ENCODE data around the gene ARHGAP8.
"Not testable (repeated sequence)": the region's sequence is repeated elsewhere in the genome, so short reads cannot be mapped to it uniquely, and the experiment has no call there.

The ARHGAP8 gene

DNA sequence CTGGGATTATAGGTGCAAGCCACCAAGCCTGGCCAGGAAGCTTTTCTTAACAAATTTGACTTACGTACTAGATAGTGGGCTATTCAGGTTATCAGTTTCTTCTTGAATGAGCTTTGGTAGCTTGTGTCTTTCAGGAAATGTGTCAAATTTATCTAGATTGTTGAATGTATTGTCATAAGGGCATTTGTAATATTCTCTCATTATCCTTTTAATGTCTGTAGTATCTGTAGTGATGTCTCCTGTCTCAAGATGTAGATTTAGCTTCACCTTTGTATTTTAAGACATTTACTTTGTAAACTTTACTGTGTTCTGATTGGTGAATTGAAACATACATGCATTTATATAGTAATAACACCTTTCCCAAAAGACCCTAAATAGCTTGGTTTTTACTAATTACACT lies 20.7 kb downstream of the ARHGAP8 start:
- DNase-seq (ENCODE audit: low read depth), result no peak

DNA sequence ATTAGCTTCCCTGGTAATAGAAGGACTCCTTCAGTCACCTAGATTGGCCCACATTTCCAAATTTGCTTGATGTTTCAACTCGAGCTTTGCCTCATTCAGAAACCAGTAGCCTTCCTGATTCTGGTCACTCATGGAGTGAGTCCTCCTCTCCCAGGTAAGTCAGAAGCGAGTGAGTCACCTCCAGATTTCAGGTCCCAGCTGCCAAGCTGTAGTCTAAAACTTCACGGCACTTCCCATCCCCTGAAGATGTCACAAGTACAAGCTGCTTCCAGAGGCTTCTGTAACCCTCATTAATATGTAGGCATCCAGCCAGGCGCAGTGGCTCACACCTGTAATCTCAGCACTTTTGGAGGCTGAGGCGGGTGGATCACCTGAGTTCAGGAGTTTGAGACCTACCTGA lies 23.5 kb downstream of the ARHGAP8 start:
- DNase-seq (ENCODE audit: low read depth), result no peak

DNA sequence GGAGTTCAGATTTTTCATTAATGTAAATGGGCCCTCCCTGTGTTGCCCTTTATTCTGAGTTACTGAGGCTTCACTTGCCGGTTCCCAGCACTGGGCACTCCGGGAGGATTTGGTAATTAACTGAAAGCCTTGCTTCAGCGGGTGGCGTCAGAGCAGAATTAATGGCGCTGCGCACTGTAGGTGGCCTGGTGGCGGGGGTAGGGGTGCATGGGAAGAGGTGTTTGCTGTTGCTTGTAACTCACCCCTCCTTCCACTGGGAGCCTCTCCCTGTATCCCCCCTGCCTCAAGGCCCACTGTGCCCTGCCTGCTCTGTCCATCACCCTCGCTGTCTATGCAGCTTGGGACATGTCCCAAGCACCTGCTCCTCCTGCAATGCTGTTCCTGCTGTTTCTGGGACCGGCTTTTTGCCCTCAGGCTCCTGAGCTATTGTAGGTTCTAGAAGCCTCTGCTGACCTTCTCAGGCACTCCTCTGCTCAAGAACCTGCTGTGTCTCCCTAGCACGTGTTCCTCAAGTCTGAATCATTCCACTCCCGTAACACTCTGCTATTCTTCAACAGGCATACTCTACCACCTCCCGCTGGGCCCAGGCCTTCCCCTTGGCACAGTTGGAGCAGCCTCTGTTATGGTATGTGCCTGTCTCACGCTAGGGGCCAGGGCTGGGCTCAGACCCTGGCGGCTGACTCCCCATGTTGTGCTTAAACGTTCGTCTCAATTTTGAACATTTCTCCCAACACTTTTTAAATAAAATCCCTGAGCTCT lies 24.4 kb downstream of the ARHGAP8 start:
- no peak for DNase-seq (ENCODE audit: low read depth)

DNA sequence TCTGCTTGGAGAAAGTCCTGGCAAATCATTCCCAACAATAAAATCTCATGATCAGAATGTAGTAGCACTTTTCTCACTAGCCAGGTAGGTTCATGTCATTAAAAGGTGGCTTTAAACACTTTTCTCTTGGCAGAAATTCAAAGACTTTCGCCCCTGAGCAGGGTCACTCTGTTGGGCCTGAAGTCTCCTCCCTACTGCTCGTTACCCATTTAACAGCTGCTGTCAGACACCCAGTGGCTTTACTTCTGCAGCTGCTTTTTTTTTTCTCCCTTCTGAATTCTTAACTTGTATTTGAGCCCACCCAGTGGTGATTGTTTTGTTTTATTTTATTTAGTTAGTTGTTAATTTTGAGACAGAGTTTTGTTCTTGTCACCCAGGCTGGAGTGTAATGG lies 25.0 kb downstream of the ARHGAP8 start:
- DNase-seq (ENCODE audit: low read depth), result no peak

DNA sequence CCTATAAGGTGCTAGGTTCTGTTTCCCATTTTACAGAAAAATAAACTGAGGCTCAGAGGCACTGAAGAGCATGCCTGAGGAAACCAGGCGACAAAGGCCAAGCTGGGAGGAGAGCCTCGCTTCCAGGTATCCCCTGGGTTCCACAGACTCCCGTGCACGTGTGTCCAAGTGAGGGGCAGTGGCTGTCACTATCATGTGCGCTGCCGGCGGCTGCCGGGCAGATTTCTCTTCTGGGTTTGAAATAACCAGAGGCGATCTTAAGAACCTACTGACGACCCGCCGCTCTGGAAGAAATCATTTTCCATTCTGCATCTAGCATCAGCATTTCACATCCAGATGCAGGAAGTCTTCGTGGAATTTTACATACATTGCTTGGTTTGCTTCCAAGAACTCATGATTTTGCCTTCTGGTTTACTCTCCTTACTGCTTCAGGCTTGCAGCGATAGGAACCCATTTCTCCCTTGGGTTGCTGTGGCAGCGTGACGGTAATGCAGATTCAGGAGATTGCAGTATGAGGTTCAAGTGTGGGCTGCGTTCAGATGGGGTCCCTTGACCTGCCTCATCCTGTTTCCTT lies 28.6 kb downstream of the ARHGAP8 start:
- DNase-seq (ENCODE audit: low read depth), result no peak

DNA sequence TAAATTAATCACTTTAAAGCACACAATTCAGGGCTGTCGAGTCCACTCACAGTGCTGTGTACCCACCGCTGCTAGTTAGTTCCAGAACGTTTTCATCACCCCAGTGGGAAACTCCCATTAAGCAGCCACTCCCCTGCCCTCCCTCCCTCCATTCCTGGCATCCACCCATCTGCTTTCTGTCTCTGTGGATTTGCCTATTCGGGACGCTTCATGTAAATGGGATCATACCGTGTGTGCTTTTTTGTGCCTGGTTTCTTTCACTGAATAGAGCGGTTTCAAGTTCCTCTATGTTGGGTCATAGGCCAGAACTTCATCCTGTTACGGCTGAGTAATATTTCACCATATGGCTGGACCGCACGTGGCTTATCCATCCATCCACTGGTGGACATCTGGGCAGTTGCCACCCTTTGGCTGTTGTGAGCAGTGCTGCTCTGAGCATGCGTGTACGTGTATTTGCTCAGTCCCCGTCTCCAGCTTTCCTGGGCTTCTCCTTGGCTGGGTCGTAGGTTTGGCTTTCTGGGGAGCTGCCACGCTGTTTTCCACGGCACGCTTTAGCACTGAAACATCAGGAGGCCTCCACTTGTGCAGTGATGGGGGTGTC lies 30.1 kb downstream of the ARHGAP8 start:
- DNase-seq (ENCODE audit: low read depth), result no peak

DNA sequence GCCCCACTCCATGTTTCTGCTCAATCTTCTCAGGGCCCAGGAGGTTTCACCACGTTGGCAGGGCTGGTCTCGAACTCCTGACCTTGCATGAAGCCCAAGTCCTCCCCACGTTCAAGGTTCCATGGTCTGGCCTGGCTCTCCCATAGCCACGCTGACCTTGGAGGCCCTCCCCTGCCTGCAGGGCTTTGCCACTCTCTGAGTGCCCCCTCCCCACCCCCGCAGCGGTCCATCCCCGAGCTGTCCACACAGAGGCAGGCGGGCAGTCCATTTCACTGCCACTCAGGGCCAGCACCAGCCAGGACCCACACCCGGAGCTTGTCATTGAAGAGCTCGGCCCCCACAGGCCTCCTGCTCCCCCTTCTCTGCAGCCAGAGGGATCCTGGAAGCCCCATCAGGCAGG lies 30.7 kb downstream of the ARHGAP8 start:
- DNase-seq (ENCODE audit: low read depth), result no peak

DNA sequence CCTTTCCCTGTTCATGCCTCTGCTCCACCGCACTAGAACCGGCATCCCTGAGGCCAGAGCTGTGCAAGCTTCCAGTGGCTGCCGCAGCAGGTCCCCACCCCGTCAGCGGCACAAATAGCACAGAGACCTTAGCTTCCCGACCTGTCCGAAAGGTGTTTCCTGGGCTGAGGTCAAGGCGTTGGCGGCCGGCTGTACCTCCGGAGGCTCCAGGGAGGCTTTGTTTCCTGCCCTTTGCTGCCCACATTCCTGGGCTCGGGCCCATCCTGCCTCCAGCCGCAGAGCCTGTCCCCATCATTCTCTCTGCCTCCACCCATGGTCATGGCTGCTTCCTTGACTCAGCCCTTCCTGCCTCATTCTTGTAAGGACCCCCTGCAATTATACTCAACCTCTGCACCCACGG lies 31.2 kb downstream of the ARHGAP8 start:
- DNase-seq (ENCODE audit: low read depth), result no peak

DNA sequence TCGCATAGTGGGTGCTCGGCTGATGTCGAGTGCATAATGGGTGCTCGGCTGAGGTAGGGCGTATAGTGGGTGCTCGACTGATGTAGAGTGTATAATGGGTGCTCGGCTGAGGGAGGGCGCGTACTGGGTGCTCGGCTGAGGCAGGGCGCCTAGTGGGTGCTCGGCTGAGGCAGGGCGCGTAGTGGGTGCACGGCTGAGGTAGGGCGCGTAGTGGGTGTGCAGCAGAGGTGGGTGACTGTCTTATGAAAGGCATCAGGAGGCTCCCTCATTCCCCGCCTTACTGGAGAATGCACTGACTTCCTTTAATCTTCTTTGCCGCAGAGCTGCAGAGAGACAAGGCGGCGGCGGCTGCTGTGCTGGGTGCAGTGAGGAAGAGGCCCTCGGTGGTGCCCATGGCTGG lies 33.8 kb downstream of the ARHGAP8 start:
- DNase-seq (ENCODE audit: low read depth), result no peak

DNA sequence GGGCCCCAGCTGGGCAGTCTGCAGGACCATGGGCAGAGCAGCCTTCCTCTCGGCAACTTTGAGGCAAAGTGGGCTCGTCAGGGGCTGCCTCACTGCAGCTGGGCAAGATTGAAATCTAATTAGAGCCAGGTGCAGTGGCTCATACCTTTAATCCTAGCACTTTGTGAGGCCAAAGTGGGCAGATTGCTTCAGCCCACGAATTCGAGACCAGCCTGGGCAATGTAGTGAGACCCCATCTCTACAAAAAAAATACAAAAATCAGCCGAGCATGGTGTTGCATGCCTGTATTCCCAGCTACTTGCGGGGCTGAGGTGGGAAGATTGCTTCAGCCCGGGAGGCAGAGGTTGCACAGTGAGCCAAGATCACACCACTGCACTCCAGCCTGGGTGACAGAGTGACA lies 34.2 kb downstream of the ARHGAP8 start:
- DNase-seq (ENCODE audit: low read depth), result no peak

DNA sequence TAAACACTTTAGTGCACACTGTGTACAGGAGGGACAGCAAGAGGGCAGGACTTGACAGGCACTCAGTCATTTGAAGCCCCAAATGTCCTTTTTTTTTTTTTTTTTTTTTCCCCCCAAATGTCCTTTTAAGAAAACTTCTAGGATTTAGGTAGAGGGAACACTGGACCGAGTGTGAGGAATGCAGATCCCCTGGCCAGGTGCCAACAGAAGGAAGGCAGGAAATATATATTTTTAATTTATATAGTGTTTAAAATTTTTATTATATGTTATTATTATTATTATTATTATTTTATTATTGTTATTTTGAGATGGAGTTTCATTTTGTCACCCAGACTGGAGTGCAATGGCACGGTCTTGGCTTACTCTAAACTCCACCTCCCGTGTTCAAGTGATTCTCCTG lies 35.5 kb downstream of the ARHGAP8 start:
- no peak for DNase-seq (ENCODE audit: low read depth)

DNA sequence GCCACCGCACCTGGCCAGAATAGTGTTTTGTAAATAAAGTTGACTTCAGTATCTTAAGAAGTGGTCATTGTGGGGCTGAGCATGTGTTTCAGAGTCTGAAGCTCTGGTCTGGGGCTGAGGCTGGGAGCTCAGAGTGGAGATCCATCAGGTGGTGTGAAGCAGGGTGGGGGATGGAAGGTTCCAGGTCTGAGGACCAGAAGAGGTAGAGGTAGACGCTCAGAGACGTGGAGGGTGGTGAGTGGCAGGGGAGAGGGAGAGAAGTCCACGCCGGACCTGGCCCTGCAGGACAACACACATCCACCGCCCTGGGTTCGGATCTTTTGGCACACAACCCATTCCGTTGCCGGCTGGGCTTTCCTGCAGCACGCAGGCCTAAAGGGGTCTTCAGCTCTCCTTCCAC lies 40.7 kb downstream of the ARHGAP8 start:
- DNase-seq (ENCODE audit: low read depth), result no peak

DNA sequence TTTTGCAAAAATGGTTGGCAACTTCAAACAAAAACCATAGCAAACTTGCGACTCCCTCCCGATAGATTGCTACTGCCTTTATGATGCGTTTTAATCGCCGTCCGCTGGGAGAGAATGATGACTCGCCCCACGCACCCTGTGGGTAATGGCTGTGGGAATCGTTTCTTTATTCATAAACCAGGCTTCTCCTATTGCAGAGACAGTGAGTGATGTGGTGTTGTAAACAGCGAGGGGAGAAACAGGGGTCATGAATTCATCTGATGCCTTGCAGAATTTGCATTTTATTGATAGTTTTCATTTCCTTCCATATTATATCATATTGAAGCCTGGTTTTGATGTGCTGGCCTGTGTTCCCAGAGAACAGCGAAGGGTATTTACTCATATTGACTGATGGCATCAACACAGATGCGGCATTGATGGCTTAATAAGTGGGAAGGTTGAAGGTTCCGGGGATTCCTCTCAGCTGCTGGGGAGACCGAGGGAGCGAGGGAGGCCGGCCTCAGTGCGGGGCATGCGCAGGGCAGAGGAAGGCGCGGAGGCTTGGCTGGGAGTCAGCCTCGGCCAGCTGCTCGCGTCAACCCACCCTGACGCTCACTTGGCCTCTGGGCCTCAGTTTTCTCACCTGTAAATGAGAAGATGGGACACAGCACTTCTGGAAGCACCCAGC lies 41.3 kb downstream of the ARHGAP8 start:
- DNase-seq (ENCODE audit: low read depth), result no peak

DNA sequence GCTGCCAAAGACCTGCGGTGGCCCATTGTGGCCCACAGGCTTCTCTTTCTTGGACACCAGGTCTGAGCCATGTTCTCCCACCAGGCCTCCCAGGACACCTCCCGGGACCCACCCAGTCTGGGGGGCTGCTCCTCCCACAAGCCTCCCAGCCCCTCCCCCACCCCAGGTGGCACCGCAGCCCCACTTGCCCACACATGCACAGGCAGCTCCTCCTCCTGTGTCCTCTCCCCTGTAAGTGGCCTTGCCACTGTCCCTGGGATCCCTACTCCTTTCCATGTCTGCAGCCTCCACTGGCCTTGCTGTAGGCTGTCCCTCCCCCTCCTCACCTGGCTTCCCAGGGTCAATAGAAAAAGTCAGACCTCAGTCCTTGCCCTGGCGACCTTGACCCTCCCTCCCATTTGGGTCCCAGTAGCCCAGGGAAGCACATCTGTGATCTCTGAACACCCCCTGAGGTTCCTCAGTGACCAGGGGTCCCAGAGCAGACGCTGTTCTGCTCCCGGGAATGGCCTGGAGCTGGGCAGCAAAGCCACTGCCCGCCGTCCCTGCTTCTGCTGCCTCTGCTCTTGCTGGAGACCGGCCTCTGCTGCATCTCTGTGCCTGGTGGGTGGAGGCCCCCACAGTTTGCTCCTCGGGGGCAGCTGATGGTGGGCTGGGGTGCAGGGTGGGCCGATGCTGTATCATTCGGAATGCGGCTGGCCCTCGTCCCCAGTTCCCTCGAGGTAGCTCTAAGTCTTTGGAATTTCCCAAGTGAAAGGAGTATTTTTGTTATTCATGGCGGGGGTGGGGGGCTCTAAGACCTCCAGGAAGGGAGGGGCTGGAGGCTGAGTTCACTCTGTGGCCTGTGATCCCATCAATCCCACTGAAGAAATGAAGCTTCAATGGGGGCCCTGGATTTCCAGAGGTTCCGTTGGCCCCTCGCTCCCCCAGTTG lies 43.6 kb downstream of the ARHGAP8 start:
- DNase-seq (ENCODE audit: low read depth), result no peak

DNA sequence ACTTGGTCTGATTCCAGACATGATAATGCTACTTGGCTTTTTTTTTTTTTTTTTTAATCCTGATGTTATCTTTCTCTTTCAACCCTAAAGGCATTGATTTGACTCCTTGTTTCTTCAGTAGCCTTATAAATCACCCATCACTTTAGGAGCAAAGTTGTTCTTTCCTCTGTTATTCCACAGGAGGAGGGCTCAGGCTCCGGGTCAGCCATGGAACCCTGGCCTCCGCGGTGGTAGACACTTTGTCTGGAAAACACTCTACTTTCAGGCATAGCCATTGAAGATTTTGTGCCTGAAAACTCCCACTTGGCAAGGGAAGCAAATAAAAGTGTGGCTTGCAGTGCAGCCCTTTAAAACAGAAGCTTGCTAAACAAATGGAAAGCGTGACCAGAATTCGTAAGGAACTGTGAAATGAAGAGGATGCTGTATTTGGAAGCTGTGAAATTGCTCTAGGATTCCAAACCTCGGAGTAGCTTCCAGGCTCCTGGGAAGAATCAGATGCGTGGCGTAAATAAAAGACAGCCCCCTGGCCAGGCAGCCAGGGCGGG lies 44.9 kb downstream of the ARHGAP8 start:
- DNase-seq (ENCODE audit: low read depth), result no peak

DNA sequence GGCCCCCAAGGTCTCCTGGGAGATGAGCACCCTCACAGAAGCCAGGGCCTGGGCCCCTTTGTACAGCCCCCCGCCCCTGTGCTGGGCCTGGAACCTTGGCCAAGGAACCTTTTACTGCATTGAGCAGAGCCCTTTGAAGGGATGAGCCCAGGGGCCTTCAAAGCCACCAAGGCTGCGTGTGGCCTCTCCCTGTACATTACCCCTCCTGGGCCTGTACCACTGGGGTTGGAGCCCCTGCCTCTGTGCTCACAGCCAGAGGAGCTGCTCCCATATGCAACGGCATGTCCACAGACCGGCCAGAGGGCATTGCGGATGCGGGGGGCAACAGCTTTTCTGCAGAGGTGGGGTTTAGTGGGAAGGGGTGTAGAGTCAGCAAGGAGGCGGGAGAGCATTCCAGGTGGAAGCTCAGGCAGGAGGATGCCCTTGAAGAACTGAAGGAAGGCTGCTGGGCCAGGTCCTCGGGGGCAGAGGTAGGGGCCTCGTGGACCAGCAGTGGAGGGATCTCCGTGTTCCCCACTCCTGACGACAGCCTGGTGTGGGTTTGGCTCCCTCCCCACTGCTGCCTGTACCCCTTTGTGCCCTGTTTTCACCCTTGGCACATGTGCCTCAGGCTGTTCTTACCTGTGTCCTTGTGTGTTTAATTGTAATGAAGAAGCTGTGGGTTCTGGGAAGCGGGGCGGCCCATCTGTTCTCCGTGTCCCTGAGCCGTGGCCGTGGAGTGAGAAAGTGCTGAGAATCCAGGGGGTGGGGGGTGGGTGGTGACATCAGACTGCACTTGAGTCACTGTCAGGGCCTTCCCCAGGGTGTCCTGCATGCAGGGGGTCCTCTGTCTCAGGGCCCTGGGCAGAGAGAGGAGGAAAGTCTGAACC lies 46.9 kb downstream of the ARHGAP8 start:
- DNase-seq (ENCODE audit: low read depth), result no peak

DNA sequence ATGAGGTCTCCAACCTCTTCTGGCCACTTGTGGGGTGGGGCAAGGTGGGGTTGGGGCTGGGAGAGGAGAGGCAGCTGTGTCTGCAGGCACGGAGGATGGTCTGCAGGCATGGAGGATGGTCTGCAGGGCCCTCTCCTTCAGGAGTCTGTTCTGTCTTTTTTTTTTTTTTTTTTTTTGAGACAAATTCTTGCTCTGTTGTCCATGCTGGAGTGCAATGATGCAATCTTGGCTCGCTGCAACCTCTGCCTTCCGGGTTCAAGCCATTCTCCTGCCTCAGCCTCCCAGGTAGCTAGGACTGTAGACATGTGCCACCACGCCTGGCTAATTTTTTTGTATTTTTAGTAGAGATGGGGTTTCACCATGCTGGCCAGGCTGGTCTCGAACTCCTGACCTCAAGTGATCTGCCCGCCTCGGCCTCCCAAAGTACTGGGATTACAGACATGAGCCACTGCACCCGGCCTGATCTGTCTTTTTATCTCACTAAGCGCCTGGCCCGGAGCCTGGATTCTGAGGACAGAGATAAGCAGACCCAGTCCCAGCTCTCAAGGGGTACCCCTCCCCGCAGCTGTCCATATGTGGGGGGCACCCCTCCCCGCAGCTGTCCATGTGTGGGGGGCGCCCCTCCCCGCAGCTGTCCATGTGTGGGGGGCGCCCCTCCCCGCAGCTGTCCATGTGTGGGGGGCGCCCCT lies 47.7 kb downstream of the ARHGAP8 start:
- DNase-seq (ENCODE audit: low read depth), result not testable (repeated sequence)

DNA sequence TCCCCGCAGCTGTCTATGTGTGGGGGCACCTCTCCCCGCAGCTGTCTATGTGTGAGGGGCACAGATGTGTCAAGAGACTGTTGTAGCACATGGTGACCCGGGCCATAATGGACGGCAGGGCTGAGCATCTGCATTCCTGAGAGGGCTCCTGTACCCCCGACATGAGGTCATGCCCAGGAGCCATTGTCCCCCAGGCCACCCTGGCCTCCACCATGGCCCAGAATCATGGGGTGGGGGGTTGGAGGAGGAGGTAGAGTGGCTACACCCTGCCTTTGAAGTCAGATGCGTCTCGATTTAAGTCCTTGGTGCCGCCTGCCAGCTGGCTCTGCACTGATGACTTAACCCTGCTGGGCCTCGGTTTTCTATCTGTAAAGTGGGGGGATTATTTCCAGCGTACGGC lies 49.1 kb downstream of the ARHGAP8 start:
- no peak for DNase-seq (ENCODE audit: low read depth)

DNA sequence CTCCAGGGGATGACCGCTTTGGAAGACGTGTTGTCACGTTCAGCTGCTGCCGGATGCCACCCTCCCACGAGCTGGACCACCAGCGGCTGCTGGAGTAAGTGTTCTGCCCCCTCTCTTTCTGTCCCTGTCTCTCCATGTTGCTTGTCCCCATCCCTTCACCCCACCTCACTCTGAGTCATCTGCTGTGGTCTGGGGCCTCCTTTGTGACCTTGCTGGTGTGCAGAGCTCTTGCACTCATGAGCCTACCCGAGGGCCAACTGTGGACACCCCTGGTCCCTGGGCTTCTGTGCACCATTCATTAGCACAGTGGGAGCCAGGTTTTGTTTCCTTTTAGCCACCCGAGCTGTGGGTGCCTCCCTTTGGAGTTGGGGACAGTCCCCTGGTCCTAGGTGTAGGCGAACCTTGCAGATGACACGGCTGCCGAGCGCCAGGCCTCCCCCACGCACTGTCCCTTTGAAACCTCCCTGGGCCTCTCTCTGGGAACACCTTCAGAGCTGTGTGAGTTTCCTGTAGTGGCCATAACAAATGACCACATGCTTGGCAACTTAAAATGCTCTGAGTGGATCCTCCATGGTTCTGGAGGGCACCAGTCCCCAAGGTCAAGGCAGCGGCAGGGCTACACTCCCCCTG lies 49.8 kb downstream of the ARHGAP8 start:
- DNase-seq (ENCODE audit: low read depth), result no peak

DNA sequence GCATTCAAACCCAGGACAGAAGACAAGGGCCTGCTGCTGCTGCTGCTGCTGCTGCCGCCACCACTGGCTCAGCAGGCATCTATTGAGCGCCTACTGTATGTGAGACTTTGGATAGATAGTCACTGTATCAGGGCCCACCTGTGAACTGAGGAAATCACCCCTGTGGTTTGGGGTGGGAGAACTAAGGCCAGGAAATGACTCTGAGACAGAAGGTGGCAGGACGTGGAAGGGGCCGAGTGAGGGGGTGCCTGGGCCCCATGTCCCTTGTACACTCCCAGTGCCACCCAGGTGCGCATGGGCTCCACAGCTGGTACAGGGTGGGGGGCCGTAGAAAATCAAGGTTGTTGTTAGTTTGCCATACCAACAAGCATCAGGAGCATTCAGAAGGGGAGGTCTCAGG lies 50.6 kb downstream of the ARHGAP8 start:
- no peak for DNase-seq (ENCODE audit: low read depth)

All from fibroblast of the conjunctiva (primary cell).